Gastrocnemius medialis (tissue), 4 donors: ENCODE measurements around the gene SLC46A2. TPM values are rescaled to one million over a fixed set of nuclear protein-coding genes. Genes with fewer than 3 reads are reported as not detected.

Experiments
- ATAC-seq, 2 donors: fragments of 150-250 bp; one replicate each; pipeline ENCODE4 v1.9.1; 2016
- DNase-seq, 2 donors: peaks; one replicate each; pipeline ENCODE4 v3.0.0-alpha.2; 2019
- H3K27ac ChIP-seq, 4 donors: fragments of 200-600 bp; sonication (generic); 1 replicate in 1 of 4; 2 replicates in 3 of 4; pipeline ENCODE4 v1.5.1; 2016 to 2018; ENCODE audit warnings: mild to moderate bottlenecking in 2 of 4, moderate library complexity in 1 of 4
- H3K27me3 ChIP-seq, 3 donors: fragments of 200-600 bp; sonication (generic) in 2 of 3; 1 replicate in 1 of 3; 2 replicates in 2 of 3; pipeline versions ENCODE4 v1.5.1 to v1.6.0; 2016 to 2019; ENCODE audit warnings: mild to moderate bottlenecking in 1 of 3, moderate library complexity in 1 of 3
- H3K36me3 ChIP-seq, 2 donors: fragments of 200-600 bp; sonication (generic) in 1 of 2; one replicate each; pipeline ENCODE4 v1.5.1; 2017 to 2018
- H3K4me1 ChIP-seq, 2 donors: fragments of 200-600 bp; sonication (generic) in 1 of 2; one replicate each; pipeline ENCODE4 v1.5.1; 2016 to 2017; ENCODE audit warnings: mild to moderate bottlenecking in 2 of 2
- H3K4me3 ChIP-seq, 4 donors: fragments of 200-600 bp; sonication (generic) in 3 of 4; 1 replicate in 1 of 4; 2 replicates in 3 of 4; pipeline ENCODE4 v1.5.1; 2016 to 2019; ENCODE audit warnings: mild to moderate bottlenecking in 2 of 4
- H3K9me3 ChIP-seq, 3 donors: fragments of 200-600 bp; sonication (generic) in 2 of 3; 1 replicate in 1 of 3; 2 replicates in 2 of 3; pipeline ENCODE4 v1.5.1; 2016 to 2019
- POLR2A ChIP-seq, 2 donors: fragments of 450-650 bp; IDR thresholded peaks; one replicate each; pipeline ENCODE4 v1.6.1; 2017; ENCODE audit warnings: antibody characterized with exemption in 2 of 2, mild to moderate bottlenecking in 2 of 2, moderate library complexity in 2 of 2
- in situ Hi-C, 4 donors: fragments of 200-750 bp; cut with MboI; loops; one replicate each; pipeline versions ENCODE4 v1.15.0 to v1.8.0; 2017; ENCODE audit warnings: low sequenced_read_pairs in 4 of 4
- intact Hi-C: fragments of 100-400 bp; cut with DNase I; formaldehyde crosslinking; loops from one replicate; pipeline ENCODE4 v1.15.1; 2023; ENCODE audit warnings: low total_unique reads
- total RNA-seq, 4 donors: library from RNA; depleted of rRNA; stranded (reverse); fragments of >200 nt; gene quantifications; one replicate each; pipeline versions ENCODE4 v1.1.0 to v1.2.3, GENCODE V29; 2016
- TF ChIP-seq, protein P1 (sequence below), 5 experiments: fragments of 450-650 bp in 3 of 5; fragments of 200-600 bp in 2 of 5; sonication (generic) in 2 of 5; IDR thresholded peaks in 4 of 5; conservative IDR thresholded peaks in 1 of 5; 1 replicate in 4 of 5; 2 replicates in 1 of 5; pipeline ENCODE4 v1.5.1; 2016 to 2019; ENCODE audit warnings: antibody characterized with exemption in 5 of 5, mild to moderate bottlenecking in 3 of 5, moderate library complexity in 3 of 5

The SLC46A2 gene, protein sequence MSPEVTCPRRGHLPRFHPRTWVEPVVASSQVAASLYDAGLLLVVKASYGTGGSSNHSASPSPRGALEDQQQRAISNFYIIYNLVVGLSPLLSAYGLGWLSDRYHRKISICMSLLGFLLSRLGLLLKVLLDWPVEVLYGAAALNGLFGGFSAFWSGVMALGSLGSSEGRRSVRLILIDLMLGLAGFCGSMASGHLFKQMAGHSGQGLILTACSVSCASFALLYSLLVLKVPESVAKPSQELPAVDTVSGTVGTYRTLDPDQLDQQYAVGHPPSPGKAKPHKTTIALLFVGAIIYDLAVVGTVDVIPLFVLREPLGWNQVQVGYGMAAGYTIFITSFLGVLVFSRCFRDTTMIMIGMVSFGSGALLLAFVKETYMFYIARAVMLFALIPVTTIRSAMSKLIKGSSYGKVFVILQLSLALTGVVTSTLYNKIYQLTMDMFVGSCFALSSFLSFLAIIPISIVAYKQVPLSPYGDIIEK
- total RNA-seq = under 1 TPM in 1 of 4 donors, not detected in 3; 0.13 TPM

DNA sequence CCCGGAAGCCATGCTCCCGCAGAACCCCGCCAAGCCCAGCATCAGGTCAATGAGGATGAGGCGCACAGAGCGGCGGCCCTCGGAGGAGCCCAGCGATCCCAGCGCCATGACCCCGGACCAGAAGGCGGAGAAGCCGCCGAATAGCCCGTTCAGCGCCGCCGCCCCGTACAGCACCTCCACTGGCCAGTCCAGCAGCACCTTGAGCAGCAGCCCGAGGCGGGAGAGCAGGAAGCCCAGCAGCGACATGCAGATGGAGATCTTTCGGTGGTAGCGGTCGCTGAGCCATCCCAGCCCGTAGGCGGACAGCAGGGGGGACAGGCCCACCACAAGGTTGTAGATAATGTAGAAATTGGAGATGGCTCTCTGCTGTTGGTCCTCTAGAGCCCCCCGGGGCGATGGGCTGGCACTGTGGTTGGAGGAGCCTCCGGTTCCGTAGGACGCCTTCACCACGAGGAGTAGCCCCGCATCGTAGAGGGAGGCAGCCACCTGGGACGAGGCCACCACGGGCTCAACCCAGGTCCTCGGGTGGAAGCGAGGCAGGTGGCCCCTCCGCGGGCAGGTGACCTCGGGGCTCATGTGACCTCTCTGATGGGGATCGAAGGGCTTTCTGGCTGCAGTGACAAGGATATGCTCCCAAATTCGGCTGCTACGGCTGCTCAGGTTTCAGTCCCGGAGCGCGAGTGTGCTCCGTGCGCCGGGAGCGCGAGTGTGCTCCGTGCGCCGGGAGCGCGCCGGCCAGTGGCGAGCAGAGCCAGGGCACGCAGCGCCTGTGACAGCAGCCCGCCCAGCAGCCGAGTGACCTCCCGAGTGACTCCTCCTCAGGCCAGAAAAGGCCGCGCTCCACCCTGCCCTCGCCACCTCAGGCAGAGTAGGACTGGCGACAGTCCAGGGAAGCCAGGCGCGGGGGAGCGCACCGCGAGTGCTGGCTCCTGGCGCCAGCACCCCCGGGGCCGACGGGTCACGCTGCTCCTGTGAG lies at the start of gene SLC46A2:
Gene SLC46A2, minus strand, starts transcription at position 771 of the 976 bp plus-strand sequence. Its CDS starts 195 bp downstream, at position 576.
- in situ Hi-C loops = no loop called here
- Histone ChIP-seq H3K9me3 (no peaks in the 10 kb centered on the region), H3K27ac (no peak within 1 kb of the TSS), H3K36me3 (no peaks in the 10 kb centered on the region), H3K27me3 (no peaks in the 10 kb centered on the region), H3K4me1 (no peaks in the 10 kb centered on the region), H3K4me3 (peak within 1 kb of the TSS; percentile 38 to 46 (median 40))
- ATAC-seq = no peak
- intact Hi-C loops = no loop called here
- TF ChIP-seq, protein P1, sequence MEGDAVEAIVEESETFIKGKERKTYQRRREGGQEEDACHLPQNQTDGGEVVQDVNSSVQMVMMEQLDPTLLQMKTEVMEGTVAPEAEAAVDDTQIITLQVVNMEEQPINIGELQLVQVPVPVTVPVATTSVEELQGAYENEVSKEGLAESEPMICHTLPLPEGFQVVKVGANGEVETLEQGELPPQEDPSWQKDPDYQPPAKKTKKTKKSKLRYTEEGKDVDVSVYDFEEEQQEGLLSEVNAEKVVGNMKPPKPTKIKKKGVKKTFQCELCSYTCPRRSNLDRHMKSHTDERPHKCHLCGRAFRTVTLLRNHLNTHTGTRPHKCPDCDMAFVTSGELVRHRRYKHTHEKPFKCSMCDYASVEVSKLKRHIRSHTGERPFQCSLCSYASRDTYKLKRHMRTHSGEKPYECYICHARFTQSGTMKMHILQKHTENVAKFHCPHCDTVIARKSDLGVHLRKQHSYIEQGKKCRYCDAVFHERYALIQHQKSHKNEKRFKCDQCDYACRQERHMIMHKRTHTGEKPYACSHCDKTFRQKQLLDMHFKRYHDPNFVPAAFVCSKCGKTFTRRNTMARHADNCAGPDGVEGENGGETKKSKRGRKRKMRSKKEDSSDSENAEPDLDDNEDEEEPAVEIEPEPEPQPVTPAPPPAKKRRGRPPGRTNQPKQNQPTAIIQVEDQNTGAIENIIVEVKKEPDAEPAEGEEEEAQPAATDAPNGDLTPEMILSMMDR (IDR thresholded peaks at IDR 0.05 in 4 of 5, conservative IDR thresholded peaks at IDR 0.05 in 1 of 5) = no peak
- TF ChIP-seq POLR2A (IDR thresholded peaks at IDR 0.05) = no peak
- DNase-seq = no peak

GRCh38 chr9:112939418-112939817 lies 48.7 kb upstream of the SLC46A2 start:
- no peak overlapping the region for H3K27ac ChIP-seq
- H3K27me3 ChIP-seq = no peaks in the 10 kb centered on the region
- TF ChIP-seq, protein P1 (IDR thresholded peaks at IDR 0.05 in 4 of 5, conservative IDR thresholded peaks at IDR 0.05 in 1 of 5) = no peak
- in situ Hi-C loops (no loop called here), intact Hi-C loops (no loop called here)
- ATAC-seq (no peak), DNase-seq (no peak)
- H3K4me1 ChIP-seq = no peaks in the 10 kb centered on the region
- H3K36me3 ChIP-seq = no peaks in the 10 kb centered on the region
- H3K9me3 ChIP-seq = no peaks in the 10 kb centered on the region
- H3K4me3 ChIP-seq = no peak overlapping the region

GRCh38 chr9:112933696-112934095 lies 43.0 kb upstream of the SLC46A2 start:
- TF ChIP-seq POLR2A (IDR thresholded peaks at IDR 0.05) = no peak
- TF ChIP-seq, protein P1 (IDR thresholded peaks at IDR 0.05 in 4 of 5, conservative IDR thresholded peaks at IDR 0.05 in 1 of 5) = no peak
- Histone ChIP-seq H3K4me1 (no peaks in the 10 kb centered on the region), H3K9me3 (no peaks in the 10 kb centered on the region), H3K27ac (no peak overlapping the region), H3K36me3 (no peaks in the 10 kb centered on the region), H3K27me3 (no peaks in the 10 kb centered on the region), H3K4me3 (no peak overlapping the region)
- in situ Hi-C loops = no loop called here
- no peak for DNase-seq
- intact Hi-C loops = no loop called here
- no peak for ATAC-seq

- H3K27me3 ChIP-seq = no peaks in the 10 kb centered on the region
- DNase-seq (no peak), ATAC-seq (no peak)
- TF ChIP-seq POLR2A (IDR thresholded peaks at IDR 0.05) = no peak
- TF ChIP-seq, protein P1 (IDR thresholded peaks at IDR 0.05 in 4 of 5, conservative IDR thresholded peaks at IDR 0.05 in 1 of 5) = peak in 1 of 5 experiments; percentile 12
- in situ Hi-C loops = no loop called here
- no peaks in the 10 kb centered on the region for H3K36me3 ChIP-seq
- H3K27ac ChIP-seq = no peak overlapping the region
- H3K4me1 ChIP-seq = no peaks in the 10 kb centered on the region
- H3K9me3 ChIP-seq = no peaks in the 10 kb centered on the region
- intact Hi-C loops = no loop called here
- no peak overlapping the region for H3K4me3 ChIP-seq
Observed at GRCh38 chr9:112925058-112925641, 34.5 kb upstream of the SLC46A2 start.
